Uterine smooth muscle cell (primary cell): Measurements from ENCODE around the gene HAPLN2. TPM values are rescaled to one million over a fixed set of nuclear protein-coding genes. Genes with fewer than 3 reads are reported as not detected.

ENCODE experiments used
- total RNA-seq: library from RNA; depleted of rRNA; stranded (reverse); fragments of >200 nt; gene quantifications from 2 replicates; pipeline ENCODE4 v1.2.3, GENCODE V29; 2014

The HAPLN2 gene
- total RNA-seq, result not detected in 2 replicates

GRCh38 chr1:156618853-156619581 is at the start of gene HAPLN2:
HAPLN2 (plus strand) TSS chr1:156619415; CDS start chr1:156623491, 4,076 bp downstream.

GRCh38 chr1:156571919-156572662 is 47.1 kb upstream of the HAPLN2 start, which contains the start of gene IQGAP3:
IQGAP3 (minus strand) TSS chr1:156572565; CDS start chr1:156572529, 36 bp downstream.

DNA sequence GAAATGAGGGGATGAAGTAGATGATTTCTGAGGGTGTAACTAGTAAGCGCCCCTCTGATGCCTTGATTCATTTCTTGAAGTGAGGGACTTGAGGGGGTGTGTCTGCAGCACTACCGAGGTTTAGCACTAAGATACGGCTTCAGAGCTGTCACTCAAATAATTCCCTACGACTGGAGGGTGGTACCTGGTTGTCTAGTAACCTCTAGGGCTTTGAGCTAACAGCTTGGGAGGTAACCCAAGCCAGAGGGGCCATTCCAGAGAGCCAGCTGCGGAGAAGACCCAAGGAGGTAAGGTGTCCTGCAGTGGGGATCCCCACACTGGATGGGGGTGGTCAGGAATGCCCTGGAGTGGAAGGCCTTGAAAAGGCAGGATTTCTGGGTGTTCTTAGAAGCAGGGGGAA is 39.7 kb upstream of the HAPLN2 start, which contains the start of gene TTC24:
TTC24 (plus strand) TSS at position 252 of the 400 bp plus-strand sequence. CDS start 1,642 bp downstream, outside the sequence.

GRCh38 chr1:156591432-156592157 is 27.6 kb upstream of the HAPLN2 start, which contains the start of gene NAXE:
NAXE (plus strand) TSS chr1:156591776; CDS start chr1:156591805, 29 bp downstream.

GRCh38 chr1:156601122-156601830 is 17.9 kb upstream of the HAPLN2 start, which contains the start of gene GPATCH4:
GPATCH4 (minus strand) TSS chr1:156601479.

GRCh38 chr1:156641761-156642264 is 22.6 kb downstream of the HAPLN2 start, which contains the start of gene BCAN:
BCAN (plus strand) TSS chr1:156642117; CDS start chr1:156646055, 3,938 bp downstream.

Other genes with a start within 250 kb of the HAPLN2 start
- gene MEF2D, start 118.6 kb upstream of the HAPLN2 start, total RNA-seq, result 6.9 and 7.7 TPM in 2 replicates
- 27.6 and 83.3 TPM in 2 replicates for gene IQGAP3, start 46.9 kb upstream of the HAPLN2 start, total RNA-seq
- gene TTC24, start 39.7 kb upstream of the HAPLN2 start, total RNA-seq, result not detected in 2 replicates
- 80.1 and 83.0 TPM in 2 replicates for gene NAXE, start 27.6 kb upstream of the HAPLN2 start, total RNA-seq
- 14.6 and 34.1 TPM in 2 replicates for gene GPATCH4, start 17.9 kb upstream of the HAPLN2 start, total RNA-seq
- 0.11 TPM in 1 of 2 replicates, not detected in the other for gene BCAN, start 22.7 kb downstream of the HAPLN2 start, total RNA-seq
- gene NES, start 58.0 kb downstream of the HAPLN2 start, total RNA-seq, result 32.2 and 68.6 TPM in 2 replicates
- 17.0 and 21.5 TPM in 2 replicates for gene CRABP2, start 86.2 kb downstream of the HAPLN2 start, total RNA-seq
- gene METTL25B, start 109.1 kb downstream of the HAPLN2 start, total RNA-seq, result 6.6 and 12.0 TPM in 2 replicates
- 5.0 and 5.5 TPM in 2 replicates for gene ISG20L2, start 109.4 kb downstream of the HAPLN2 start, total RNA-seq
- 49.0 and 50.9 TPM in 2 replicates for gene MRPL24, start 121.7 kb downstream of the HAPLN2 start, total RNA-seq
- gene HDGF, start 132.3 kb downstream of the HAPLN2 start, total RNA-seq, result 121 and 180 TPM in 2 replicates
- gene PRCC, start 148.1 kb downstream of the HAPLN2 start, total RNA-seq, result 11.1 and 11.2 TPM in 2 replicates
- 0.25 TPM in 1 of 2 replicates, not detected in the other for gene SH2D2A, start 197.4 kb downstream of the HAPLN2 start, total RNA-seq
- under 0.01 TPM in 1 of 2 replicates, not detected in the other for gene INSRR, start 239.7 kb downstream of the HAPLN2 start, total RNA-seq
- gene NTRK1, start 241.4 kb downstream of the HAPLN2 start, total RNA-seq, result not detected in 2 replicates